NOMO-1 treated with dmso at 0.1 percent for 144 hours (cell line): ENCODE data around the gene BAIAP3.

Source experiments
- DNase-seq: peaks from one replicate; lab custom pipeline; 2025; ENCODE audit not compliant: unreplicated experiment; lab: John Stamatoyannopoulos, UW

BAIAP3 gene

GRCh38 chr16:1330931-1331711, 2.3 kb upstream of the BAIAP3 start:
- DNase-seq, result no peak

DNA sequence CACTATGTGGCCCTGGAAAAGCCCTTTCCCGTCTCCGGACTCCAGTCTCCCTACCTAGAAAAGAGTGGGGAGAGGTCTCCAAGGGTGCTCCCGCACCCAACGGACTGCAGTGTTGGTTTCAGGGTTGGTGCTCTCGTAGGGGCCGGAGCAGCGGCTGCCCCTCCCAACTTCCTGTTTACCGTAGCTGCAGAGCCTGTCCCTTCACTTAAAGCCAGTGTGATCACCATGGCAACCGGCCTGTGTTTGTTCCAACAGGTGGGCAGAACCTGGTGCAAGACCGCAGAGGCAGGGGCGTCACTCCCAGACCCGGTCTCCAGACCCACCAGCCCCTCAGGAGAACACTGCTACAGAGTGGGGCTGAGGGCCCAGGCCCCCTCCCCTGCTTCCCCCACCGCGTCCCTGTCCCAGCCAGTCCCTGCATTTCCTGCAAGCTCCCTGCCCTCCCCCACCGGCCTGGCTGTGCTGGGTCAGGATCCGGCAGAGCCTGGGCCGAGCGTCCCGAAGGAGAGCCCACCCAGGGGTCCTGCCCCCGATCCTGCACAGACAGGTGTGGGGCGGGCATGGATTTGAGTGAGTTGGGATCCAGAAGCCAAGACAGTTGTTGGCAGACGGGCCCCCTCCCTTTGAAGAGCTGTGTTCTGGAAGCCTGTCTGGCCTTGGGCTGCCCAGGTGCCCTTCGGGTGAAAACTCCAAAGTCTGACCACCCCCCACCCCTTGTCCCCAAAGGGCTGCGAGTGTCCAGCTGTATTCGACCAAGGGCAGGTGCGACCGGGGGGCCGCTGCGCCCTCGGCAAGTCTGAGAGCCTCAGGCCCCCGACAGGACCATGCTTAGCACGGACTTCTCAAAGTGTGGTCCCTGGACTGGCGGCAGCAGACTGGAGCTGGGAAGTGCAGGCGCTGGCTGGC, 1.5 kb upstream of the BAIAP3 start:
- DNase-seq, result no peak

DNA sequence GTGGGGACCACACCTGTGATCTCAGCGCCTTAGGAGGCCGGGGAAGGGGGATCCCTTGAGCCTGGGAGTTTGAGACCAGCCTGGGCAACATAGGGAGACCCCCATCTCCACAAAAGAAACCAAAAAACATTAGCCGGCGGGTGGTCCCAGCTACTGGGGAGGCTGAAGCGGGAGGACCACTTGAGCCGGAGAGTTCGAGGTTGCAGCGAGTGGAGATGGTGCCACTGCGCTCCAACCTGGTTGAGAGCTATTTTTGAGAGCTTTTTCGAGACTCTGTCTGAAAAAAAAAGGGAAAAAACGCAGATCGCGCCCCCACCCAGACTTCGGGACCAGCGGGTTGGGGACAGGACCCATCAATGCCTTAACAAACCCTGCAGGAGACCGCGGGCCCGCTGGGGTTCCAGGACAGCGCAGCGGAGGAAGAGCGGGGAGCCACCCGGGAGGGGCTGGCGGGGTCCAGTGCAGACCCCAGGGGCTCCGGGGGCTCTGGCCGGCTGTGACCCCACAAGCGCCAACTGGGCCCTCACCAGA, 762 bp upstream of the BAIAP3 start:
- DNase-seq, result no peak

GRCh38 chr16:1333854-1334700, 632 bp downstream of the BAIAP3 start:
- no peak for DNase-seq

GRCh38 chr16:1334739-1335138, 1.3 kb downstream of the BAIAP3 start:
- DNase-seq, result no peak

GRCh38 chr16:1335211-1335971, 1.9 kb downstream of the BAIAP3 start:
- DNase-seq, result no peak

GRCh38 chr16:1335996-1336395, 2.6 kb downstream of the BAIAP3 start:
- no peak for DNase-seq

- DNase-seq, result no peak
Observed at GRCh38 chr16:1336619-1337018, 3.2 kb downstream of the BAIAP3 start.

DNA sequence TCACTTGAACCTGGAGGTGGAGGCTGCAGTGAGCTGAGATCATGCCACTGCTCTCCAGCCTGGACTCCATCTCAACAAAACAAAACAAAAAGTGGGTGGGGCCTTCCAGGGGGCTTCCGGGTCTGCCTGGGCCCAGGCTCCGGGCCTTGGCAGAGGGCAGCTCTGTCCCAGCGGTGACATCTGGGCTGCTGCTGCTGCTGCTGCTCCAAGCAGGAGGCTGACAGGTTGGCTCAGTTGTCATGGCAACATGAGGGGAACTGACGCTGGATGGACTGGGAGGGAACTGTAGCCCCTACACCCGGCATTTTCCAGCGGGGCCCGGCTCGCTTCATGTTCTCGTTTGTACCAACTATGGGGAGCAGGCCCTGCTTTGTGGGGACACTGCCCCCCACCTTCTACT, 4.0 kb downstream of the BAIAP3 start:
- DNase-seq, result no peak

DNA sequence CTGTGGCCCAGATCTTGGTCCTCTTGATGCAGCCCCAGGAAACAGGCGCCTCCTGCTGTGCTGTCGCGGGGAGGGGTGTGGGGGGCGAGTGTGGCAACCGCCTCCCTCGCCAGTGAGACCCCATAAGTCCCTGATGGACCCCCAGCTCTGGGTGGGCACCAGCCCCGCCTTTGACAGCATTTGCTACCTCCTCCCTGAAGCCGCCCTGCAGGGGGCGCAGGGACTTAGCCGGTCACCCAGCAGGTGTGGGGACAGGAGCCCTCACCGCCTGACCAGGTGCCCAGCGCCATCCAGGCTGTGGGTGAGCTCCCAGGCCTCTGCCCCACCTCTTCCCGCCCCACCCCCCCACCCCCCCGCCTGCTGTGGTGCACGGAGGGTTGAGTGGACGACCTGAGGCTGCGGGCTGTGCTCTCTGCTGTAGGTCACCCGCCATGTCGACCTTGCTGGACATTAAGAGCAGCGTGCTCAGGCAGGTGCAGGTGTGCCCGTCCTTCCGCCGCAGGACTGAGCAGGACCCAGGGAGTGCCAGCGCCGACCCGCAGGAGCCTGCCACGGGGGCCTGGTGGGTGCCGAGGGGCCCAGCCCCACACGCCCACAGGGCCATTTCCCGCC, 4.8 kb downstream of the BAIAP3 start:
- no peak for DNase-seq

GRCh38 chr16:1338855-1339675, 5.6 kb downstream of the BAIAP3 start:
- DNase-seq, result no peak

- no peak for DNase-seq
Observed at GRCh38 chr16:1340730-1341494, 7.5 kb downstream of the BAIAP3 start.

- DNase-seq, result no peak
Observed at GRCh38 chr16:1341495-1342420, 8.3 kb downstream of the BAIAP3 start.

- peak; percentile 99 for DNase-seq
Observed at GRCh38 chr16:1342526-1343427, 9.3 kb downstream of the BAIAP3 start.

DNA sequence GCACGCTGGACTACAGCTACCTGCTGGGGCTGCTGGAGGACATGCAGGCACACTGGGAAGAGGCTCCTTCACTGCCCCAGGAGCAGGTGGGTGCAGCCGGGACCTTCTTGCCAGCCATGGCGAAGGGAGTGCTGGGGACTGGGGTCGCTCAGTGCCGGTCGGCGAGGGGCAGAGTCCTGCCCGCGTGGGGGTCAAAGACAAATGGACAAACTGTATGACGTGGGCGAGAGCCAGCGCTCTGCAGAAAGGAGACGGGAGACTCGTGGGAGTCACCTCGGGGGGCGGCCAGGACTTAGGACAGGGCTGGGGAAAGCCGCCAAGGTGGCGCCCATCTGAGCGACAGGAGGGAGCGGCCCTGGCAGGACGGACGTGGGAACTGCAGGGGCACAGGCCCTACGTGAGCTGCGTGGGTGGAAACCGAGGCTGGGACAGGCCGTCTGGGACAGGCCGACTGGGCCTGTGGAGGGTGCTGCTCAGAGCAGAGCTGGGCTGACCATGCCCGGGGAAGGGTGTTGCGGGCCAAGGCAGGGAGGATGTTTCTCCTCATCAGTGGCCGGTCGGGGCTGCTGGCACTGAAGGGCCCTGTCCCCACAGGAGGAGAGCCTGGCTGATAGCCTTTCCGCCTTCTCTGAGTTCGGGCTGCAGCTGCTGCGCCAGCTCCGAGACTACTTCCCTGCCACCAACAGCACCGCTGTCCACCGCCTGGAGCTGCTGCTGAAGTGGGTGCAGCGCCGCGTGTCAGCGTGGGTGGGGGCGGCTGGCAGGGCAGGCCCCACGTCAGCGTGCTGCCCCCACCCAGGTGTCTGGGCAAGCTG, 10.2 kb downstream of the BAIAP3 start:
- no peak for DNase-seq
